HEK293T (cell line): ENCODE measurements around the gene PPFIBP2.

Source experiments
- CTCF ChIA-PET: fragments of 350-600 bp; formaldehyde crosslinking; extraction: SDS; loops from one replicate; lab custom pipeline; 2021; ENCODE audit warnings: antibody characterized with exemption, inconsistent platforms; lab: Yijun Ruan, JAX
- POLR2A ChIA-PET: fragments of 350-600 bp; formaldehyde crosslinking; extraction: SDS; loops from one replicate; lab custom pipeline; 2020; ENCODE audit warnings: antibody characterized with exemption, inconsistent platforms; lab: Yijun Ruan, JAX
- DNase-seq: peaks from one replicate; pipeline ENCODE4 v3.0.0; 2012; ENCODE audit warnings: mixed read lengths; ENCODE audit errors: extremely low spot score
- ARNT ChIP-seq: fragments of 450-650 bp; IDR thresholded peaks from 2 replicates; pipeline ENCODE4 v1.6.1; 2017; ENCODE audit warnings: mild to moderate bottlenecking
- BHLHE40 ChIP-seq: fragments of 450-650 bp; IDR thresholded peaks from 2 replicates; pipeline ENCODE4 v1.6.1; 2016; ENCODE audit warnings: mild to moderate bottlenecking, moderate library complexity, borderline replicate concordance
- CTBP1 ChIP-seq: fragments of 450-650 bp; IDR thresholded peaks from 2 replicates; pipeline ENCODE4 v1.6.1; 2016; ENCODE audit warnings: borderline replicate concordance
- ELF4 ChIP-seq: fragments of 450-650 bp; IDR thresholded peaks from 2 replicates; pipeline ENCODE4 v1.6.1; 2017; ENCODE audit warnings: antibody characterized with exemption
- FOXA1 ChIP-seq: fragments of 450-650 bp; IDR thresholded peaks from 2 replicates; pipeline ENCODE4 v1.6.1; 2016; ENCODE audit warnings: mild to moderate bottlenecking
- FOXK2 ChIP-seq: fragments of 450-650 bp; IDR thresholded peaks from 2 replicates; pipeline ENCODE4 v1.6.1; 2016; ENCODE audit warnings: mild to moderate bottlenecking
- FOXM1 ChIP-seq: fragments of 450-650 bp; IDR thresholded peaks from 2 replicates; pipeline ENCODE4 v1.6.1; 2017; ENCODE audit warnings: mild to moderate bottlenecking, borderline replicate concordance
- HDGF ChIP-seq: fragments of 450-650 bp; IDR thresholded peaks from 2 replicates; pipeline ENCODE4 v1.6.1; 2017; ENCODE audit warnings: antibody characterized with exemption, borderline replicate concordance
- L3MBTL2 ChIP-seq: fragments of 450-650 bp; conservative IDR thresholded peaks from 2 replicates; pipeline ENCODE4 v1.6.1; 2016; ENCODE audit warnings: mild to moderate bottlenecking
- LEF1 ChIP-seq: fragments of 450-650 bp; IDR thresholded peaks from 2 replicates; pipeline ENCODE4 v1.6.1; 2017; ENCODE audit warnings: mild to moderate bottlenecking, borderline replicate concordance
- NFRKB ChIP-seq: fragments of 450-650 bp; IDR thresholded peaks from 2 replicates; pipeline ENCODE4 v1.6.1; 2016; ENCODE audit warnings: mild to moderate bottlenecking, moderate library complexity
- PKNOX1 ChIP-seq: fragments of 450-650 bp; IDR thresholded peaks from 2 replicates; pipeline ENCODE4 v1.6.1; 2016
- SP1 ChIP-seq: fragments of 450-650 bp; IDR thresholded peaks from 2 replicates; pipeline ENCODE4 v1.6.1; 2017
- SUZ12 ChIP-seq: fragments of 450-650 bp; IDR thresholded peaks from 2 replicates; pipeline ENCODE4 v1.6.1; 2016; ENCODE audit warnings: mild to moderate bottlenecking
- TARDBP ChIP-seq: fragments of 450-650 bp; IDR thresholded peaks from 2 replicates; pipeline ENCODE4 v1.6.1; 2016
- ZNF384 ChIP-seq: fragments of 450-650 bp; IDR thresholded peaks from 2 replicates; pipeline ENCODE4 v1.6.1; 2016

Gene PPFIBP2

GRCh38 chr11:7524462-7525235 is 10.8 kb downstream of the PPFIBP2 start:
- ChIA-PET POLR2A (no interaction called here), CTCF (no interaction called here)
- no peak for DNase-seq
- TF ChIP-seq FOXK2 (no peak), ZNF384 (no peak)

- CTCF ChIA-PET = no interaction called here
- POLR2A ChIA-PET = no interaction called here
- no peak for TF ChIP-seq CTBP1
- TF ChIP-seq ARNT = no peak
- TF ChIP-seq FOXM1 = no peak
- no peak for TF ChIP-seq FOXA1
- TF ChIP-seq NFRKB = no peak
- TF ChIP-seq SUZ12 = no peak
- TF ChIP-seq LEF1 = no peak
- TF ChIP-seq TARDBP = no peak
- no peak for DNase-seq
Observed at GRCh38 chr11:7525424-7525823, 11.6 kb downstream of the PPFIBP2 start.

- POLR2A ChIA-PET = no interaction called here
- TF ChIP-seq FOXA1 (no peak), NFRKB (no peak)
- DNase-seq = no peak
- CTCF ChIA-PET = interaction anchor here (0.6 kb wide), 1 partner anchor 1991 kb away, joined by 4 read pairs; no protein-coding TSS in a partner anchor
Observed at GRCh38 chr11:7527029-7527428, 13.2 kb downstream of the PPFIBP2 start.

DNA sequence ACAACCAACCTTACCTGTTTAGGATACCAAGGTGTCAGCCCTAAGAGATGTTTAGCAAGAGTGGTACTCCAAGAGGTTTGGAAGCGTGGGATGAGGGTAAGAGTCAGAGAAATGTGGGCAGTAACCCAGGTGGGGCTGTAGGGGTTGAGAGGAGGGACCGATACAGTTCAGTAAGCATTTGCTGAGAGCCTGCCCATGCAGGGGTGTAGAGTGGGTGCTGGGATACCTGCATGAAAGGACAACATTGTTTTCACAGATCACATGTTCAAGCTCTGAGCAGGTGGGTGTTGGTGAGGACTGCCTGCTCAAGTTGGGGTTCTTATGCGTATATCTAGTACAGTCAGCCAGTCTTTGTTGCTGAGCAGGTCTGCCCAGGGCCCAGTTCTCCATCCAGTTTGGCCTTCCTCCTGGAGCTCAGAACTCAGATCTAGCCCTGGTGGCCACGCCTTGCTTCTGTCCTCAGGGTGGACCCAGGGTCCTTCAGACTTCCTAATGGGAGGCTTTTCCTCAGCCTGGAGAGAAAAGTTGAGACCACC is 14.8 kb downstream of the PPFIBP2 start:
- no peak for TF ChIP-seq PKNOX1
- TF ChIP-seq FOXM1 = no peak
- TF ChIP-seq SUZ12 = no peak
- TF ChIP-seq TARDBP = no peak
- no peak for TF ChIP-seq ARNT
- no peak for TF ChIP-seq NFRKB
- TF ChIP-seq ELF4 = no peak
- TF ChIP-seq L3MBTL2 = no peak
- CTCF ChIA-PET = no interaction called here
- POLR2A ChIA-PET = no interaction called here

GRCh38 chr11:7530013-7530640 is 16.3 kb downstream of the PPFIBP2 start:
- DNase-seq = no peak
- POLR2A ChIA-PET = no interaction called here
- CTCF ChIA-PET = no interaction called here
- TF ChIP-seq FOXM1 (no peak), ARNT (no peak), HDGF (no peak), TARDBP (no peak), SP1 (no peak), ZNF384 (no peak), L3MBTL2 (no peak), PKNOX1 (no peak), FOXK2 (no peak), ELF4 (no peak), NFRKB (no peak), FOXA1 (no peak), BHLHE40 (no peak)

More for the DNA sequence above, 14.8 kb downstream of the PPFIBP2 start:
- DNase-seq = no peak

DNA sequence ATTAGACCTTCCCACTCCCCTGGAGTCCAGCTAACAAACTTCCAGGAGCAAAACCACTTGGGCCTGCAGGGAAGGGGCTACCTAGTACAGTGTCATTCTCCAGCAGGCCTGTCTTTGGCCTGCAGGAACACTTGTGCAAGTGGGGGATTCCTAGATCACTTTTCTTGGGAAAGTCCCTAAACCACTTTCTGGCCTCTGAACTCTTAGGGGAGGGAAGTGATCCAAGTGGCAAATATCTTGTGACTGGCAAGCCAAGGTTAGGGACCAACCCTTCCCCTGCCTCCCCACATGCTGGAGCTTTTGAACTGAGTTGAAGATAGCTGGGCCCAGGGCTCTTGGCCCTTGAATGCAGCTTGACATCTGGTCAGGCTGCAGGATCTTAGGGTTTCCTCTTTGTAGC is 17.2 kb downstream of the PPFIBP2 start:
- TF ChIP-seq FOXA1 (no peak), CTBP1 (no peak)
- CTCF ChIA-PET = no interaction called here
- POLR2A ChIA-PET = no interaction called here
- no peak for DNase-seq

GRCh38 chr11:7532405-7533145 is 18.8 kb downstream of the PPFIBP2 start:
- no peak for TF ChIP-seq SP1
- TF ChIP-seq CTBP1 = no peak
- TF ChIP-seq L3MBTL2 = no peak
- TF ChIP-seq NFRKB = no peak
- no peak for TF ChIP-seq BHLHE40
- TF ChIP-seq LEF1 = no peak
- TF ChIP-seq FOXK2 = no peak
- no peak for TF ChIP-seq ARNT
- TF ChIP-seq ELF4 = no peak
- TF ChIP-seq SUZ12 = no peak
- TF ChIP-seq HDGF = no peak
- no peak for TF ChIP-seq ZNF384
- no peak for TF ChIP-seq PKNOX1
- no peak for TF ChIP-seq FOXM1
- TF ChIP-seq FOXA1 = no peak
- TF ChIP-seq TARDBP = no peak
- ChIA-PET CTCF (interaction anchor here (0.5 to 1.5 kb wide), 2 partner anchors 20 to 81 kb away, joined by 3 to 4 read pairs; no protein-coding TSS in a partner anchor), POLR2A (no interaction called here)
- no peak for DNase-seq
